Hematopoietic multipotent progenitor cell treated with erythropoietin and hydrocortisone succinate and interleukin-3 and kit ligand, for 4 days (in vitro differentiated cells): ENCODE measurements around the gene COMTD1.
"Not testable (repeated sequence)": the region's sequence is repeated elsewhere in the genome, so short reads cannot be mapped to it uniquely, and the experiment has no call there.

Source experiments
- DNase-seq: peaks from one replicate; pipeline ENCODE4 v3.0.0-alpha.2; 2015

COMTD1 gene

DNA sequence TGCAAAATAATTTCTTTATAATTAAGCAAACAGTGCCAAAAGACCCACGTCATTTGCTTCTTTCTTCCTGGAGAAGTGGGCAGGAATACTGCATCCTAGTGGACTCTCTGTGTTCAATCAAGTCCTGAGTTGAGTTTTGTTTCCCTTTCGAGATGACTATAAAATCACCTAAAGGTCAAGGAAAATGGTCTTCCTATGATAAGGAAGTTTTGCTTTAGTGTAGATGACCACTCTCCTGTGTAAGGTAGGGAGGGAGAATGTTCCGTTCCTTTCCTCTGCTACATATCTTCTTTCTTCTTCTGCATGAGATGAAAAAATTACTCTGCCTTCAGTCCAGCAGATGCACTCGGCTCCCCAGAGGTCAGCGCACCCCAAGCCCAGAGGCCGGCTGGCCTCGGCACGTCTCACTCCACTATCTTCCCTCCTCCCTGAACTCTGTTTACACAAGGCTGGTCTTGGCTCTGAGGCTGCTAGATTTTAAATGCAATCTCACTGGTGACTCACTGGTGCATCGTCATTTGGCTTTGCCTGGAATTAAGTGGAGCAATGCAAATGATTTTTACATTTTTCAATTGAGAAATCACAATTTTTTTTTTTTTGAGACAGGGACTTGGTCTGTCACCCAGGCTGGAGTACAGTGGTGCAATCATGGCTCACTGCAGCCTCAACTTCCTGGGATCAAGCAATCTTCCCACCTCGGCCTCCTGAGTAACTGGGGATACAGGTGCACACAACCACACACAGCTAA is 43.8 kb downstream of the COMTD1 start:
- DNase-seq, result no peak

DNA sequence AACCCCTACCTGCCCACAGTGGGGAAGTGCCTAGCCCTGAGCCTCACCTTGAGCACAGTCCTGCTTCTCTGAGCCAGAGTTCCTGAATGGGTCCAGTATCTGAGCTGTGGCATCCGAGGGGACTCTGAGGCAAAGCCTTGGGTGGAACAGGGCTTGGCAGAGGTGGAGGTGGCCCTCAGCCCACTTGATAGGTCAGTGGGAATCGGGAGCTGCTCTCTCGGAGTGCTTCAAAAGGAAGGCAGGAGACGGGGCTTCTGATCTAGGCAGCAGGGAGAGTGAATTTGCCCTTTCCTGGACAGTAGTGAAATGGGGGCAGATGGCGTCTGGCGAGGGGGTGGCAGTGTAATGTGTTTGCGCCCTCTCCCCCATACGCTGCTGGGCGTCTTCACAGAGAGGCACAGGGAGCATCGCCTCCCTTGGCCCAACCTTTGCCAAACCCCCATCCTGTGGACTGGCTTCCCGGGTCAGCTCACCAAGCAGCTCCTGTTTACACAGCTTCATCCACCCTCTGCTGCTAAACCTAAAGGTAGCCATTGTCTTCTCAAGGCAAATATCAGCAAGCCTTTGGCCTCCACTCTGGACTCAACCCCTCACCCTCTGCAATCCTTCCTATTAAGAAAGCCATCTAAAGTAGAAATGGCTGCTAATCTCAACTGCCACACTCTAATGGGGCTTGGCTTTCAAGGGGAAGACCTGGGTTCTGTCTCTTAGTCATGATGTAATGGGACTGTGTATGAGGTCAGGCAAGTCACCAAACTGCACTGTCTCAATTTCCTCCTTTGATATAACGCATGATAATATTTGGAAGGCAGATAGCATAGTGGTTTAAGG is 46.3 kb downstream of the COMTD1 start:
- DNase-seq, result peak; percentile 51

DNA sequence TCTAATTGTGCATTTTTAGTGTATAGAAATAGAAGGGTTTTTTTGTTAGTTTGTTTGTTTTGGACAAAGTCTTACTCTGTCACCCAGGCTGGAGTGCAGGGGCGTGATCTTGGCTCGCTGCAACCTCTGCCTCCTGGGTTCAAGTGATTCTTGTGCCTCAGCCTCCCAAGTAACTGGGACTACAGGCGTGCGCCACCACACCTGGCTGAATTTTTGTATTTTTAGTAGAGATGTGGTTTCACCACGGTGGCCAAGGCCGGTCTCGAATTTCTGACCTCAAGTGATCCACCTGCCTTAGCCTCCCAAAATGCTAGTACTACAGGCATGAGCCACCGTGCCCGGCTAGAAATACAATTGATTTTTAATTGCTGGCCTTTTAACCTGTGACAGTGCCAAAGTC is 47.2 kb downstream of the COMTD1 start:
- not testable (repeated sequence) for DNase-seq

DNA sequence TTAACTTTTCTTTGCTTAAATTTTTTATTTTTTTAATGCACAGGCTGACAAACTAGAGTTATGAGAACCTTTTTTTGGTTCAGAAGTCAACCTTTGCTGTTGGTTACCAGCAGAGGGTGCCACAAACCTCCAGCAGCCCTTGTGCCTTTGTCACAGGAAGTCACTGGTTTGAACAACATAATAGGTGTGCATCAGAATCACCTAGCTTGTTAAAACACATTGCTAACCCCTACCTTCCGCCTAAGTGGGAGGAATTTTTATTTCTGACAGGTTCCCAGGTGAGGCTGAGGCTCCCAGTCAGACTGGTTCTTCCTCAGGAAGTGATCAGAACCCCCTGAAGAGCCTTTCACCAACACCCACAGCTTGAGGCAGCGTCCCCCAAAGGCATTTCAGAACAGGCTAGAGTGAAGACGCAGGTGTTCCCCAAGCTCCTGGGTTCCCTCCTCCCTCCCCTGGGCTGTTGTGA is 47.8 kb downstream of the COMTD1 start:
- DNase-seq, result peak; percentile 83

DNA sequence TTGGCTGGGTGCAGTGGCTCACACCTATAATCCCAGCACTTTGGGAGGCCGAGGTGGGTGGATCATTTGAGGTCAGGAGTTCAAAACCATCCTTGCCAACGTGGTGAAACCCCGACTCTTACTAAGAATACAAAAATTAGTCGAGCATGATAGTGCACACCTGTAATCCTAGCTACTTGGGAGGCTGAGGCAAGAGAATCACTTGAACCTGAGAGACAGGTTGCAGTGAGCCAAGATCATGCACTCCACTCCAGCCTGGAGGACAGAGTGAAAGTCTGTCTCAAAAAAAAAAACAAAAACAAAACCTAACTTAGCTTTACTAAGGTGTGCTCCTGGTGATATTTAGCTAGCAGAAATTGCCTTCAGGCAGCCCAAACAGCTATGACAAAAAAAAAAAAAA is 49.4 kb downstream of the COMTD1 start:
- no peak for DNase-seq
